ENCODE data around the gene CT45A8. TPM values are rescaled to one million over a fixed set of nuclear protein-coding genes. Genes with fewer than 3 reads are reported as not detected.
"Not testable (repeated sequence)": the region's sequence is repeated elsewhere in the genome, so short reads cannot be mapped to it uniquely, and the experiment has no call there.

CT45A8 gene
- total RNA-seq (2021; fragmentation: NEBNext Ultra II Directional; extraction: Animal tissue kit (Norgen Biotek cat#: 25700)) (not detected in 2 replicates), polyA plus RNA-seq (2011; rRNA removed) (not detected in 2 replicates), polyA minus RNA-seq (2011; rRNA and poly(A)+ RNA removed) (not detected in 2 replicates)
- not detected for polyA plus RNA-seq (2011; cell fraction: cytosol; rRNA removed)
- not detected for polyA plus RNA-seq (2011; cell fraction: nucleus; rRNA removed)
- polyA plus RNA-seq (2012, experiment 1 of 2) = not detected in 4 replicates
- not detected for polyA plus RNA-seq (2012, experiment 2 of 2)
- not detected for polyA plus RNA-seq (2013, experiment 1 of 2)
- polyA plus RNA-seq (2013, experiment 2 of 2) = not detected
- polyA minus RNA-seq (2011; cell fraction: cytosol; rRNA and poly(A)+ RNA removed) = not detected
- not detected for polyA minus RNA-seq (2011; cell fraction: nucleus; rRNA and poly(A)+ RNA removed)
- long read RNA-seq, experiment 1 = 0 reads
- long read RNA-seq, experiment 2 = 0 reads

DNA sequence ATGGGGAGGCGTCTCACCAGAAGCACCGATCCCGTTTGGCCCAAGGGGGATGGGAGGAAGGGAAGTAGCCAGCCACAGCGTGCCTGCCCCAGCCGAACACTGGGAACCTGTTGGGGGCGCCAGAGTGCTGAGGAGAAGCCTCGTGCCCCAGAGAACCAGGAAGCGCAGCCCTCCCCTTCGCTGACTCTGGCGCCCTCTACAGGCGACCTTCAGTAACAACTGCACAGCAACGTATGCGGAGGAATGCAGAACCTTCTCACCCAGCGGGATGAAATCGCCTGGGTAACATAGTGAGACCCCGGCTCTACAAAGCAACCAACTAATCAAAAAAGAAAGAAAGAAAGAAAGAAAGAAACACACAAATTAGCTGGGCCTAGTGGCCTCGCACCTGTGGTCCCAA lies at the start of gene CT45A8:
Gene CT45A8, minus strand, starts transcription at position 101 of the 400 bp plus-strand sequence. CDS start 3,755 bp downstream, outside the sequence.
- H3K23ac ChIP-seq (ENCODE audit: insufficient read length); FAIRE-seq; POLR2A ChIA-PET (ENCODE audit: partially characterized antibody); H4K5ac ChIP-seq (ENCODE audit: insufficient read length, low read depth, low read length); H3K27me3 ChIP-seq (replicated peaks in 1 of 4; ENCODE audit: control insufficient read depth in 3 of 4, extremely low read depth in 1 of 4, insufficient read depth in 3 of 4, low read length in 3 of 4); H3K9me3 ChIP-seq (ENCODE audit: insufficient read depth in 2 of 2, low read depth in 1 of 2, low read length in 1 of 2); H3K14ac ChIP-seq (ENCODE audit: insufficient read length); CTCF ChIA-PET (ENCODE audit: partially characterized antibody); H4K91ac ChIP-seq (replicated peaks; ENCODE audit: insufficient read length, low read length); H3K4ac ChIP-seq (replicated peaks; ENCODE audit: insufficient read length, low read depth, low read length); H3K4me1 ChIP-seq (replicated peaks in 1 of 4; ENCODE audit: control insufficient read depth in 3 of 4, insufficient read depth in 4 of 4, low read length in 3 of 4); H2BK120ac ChIP-seq (replicated peaks; ENCODE audit: low read depth, low read length); H3K4me2 ChIP-seq (ENCODE audit: insufficient read depth in 1 of 2, low read depth in 2 of 2, low read length in 2 of 2); H3K9ac ChIP-seq (replicated peaks in 1 of 4; ENCODE audit: extremely low read depth in 1 of 4, low read depth in 3 of 4, low read length in 3 of 4); H2BK12ac ChIP-seq (ENCODE audit: low read depth, low read length); H2BK15ac ChIP-seq (ENCODE audit: low read length); H2AK5ac ChIP-seq (ENCODE audit: low read depth, low read length); H2BK5ac ChIP-seq (ENCODE audit: low read depth, low read length); H2AFZ ChIP-seq (ENCODE audit: low read length); H3K56ac ChIP-seq (replicated peaks; ENCODE audit: insufficient read length, low read depth, low read length); H3K4me3 ChIP-seq (ENCODE audit: extremely low read depth in 1 of 4, insufficient read depth in 2 of 4, low read depth in 3 of 4, low read length in 4 of 4); H3K79me2 ChIP-seq (ENCODE audit: control insufficient read depth in 1 of 2, insufficient read depth in 2 of 2, low read length in 2 of 2); H4K20me1 ChIP-seq (replicated peaks in 1 of 2; ENCODE audit: control insufficient read depth in 1 of 2, insufficient read depth in 2 of 2, low read length in 2 of 2); DNase-seq (ENCODE audit: low read depth in 1 of 2, low spot score in 2 of 2); H3K79me1 ChIP-seq (ENCODE audit: low read depth, low read length); H2BK20ac ChIP-seq (ENCODE audit: low read length); H3K18ac ChIP-seq (ENCODE audit: extremely low read depth, low read length); H3K23me2 ChIP-seq (ENCODE audit: low read depth, low read length); H3K36me3 ChIP-seq (ENCODE audit: control insufficient read depth in 2 of 4, insufficient read depth in 4 of 4, low read length in 3 of 4); H3K27ac ChIP-seq (ENCODE audit: low read depth, low read length); H4K8ac ChIP-seq (ENCODE audit: extremely low read depth, insufficient read depth, low read length): not testable (repeated sequence)
- no CpG with 5 or more reads among the region's 17 CpGs for WGBS, 2 experiments (ENCODE audit: extremely low coverage in 1 of 2, insufficient coverage in 1 of 2, insufficient read length in 1 of 2, insufficient replicate concordance in 2 of 2, low coverage in 1 of 2, low lambda C conversion rate in 2 of 2, missing lambda C conversion rate in 1 of 2)
